Erythroblast (primary cell): ENCODE data around the gene ZDHHC11.
"Not testable (repeated sequence)": the region's sequence is repeated elsewhere in the genome, so short reads cannot be mapped to it uniquely, and the experiment has no call there.

Experiments
- DNase-seq, 2 experiments: peaks; one replicate each; lab custom pipeline; 2025; lab: John Stamatoyannopoulos, UW
- GATA1 ChIP-seq: IDR thresholded peaks from 2 replicates; pipeline ENCODE4 v1.6.1; 2011; ENCODE audit warnings: low read depth, mild to moderate bottlenecking, control low read depth, low read length, moderate library complexity
- POLR2A ChIP-seq: IDR thresholded peaks from 2 replicates; pipeline ENCODE4 v1.6.1; 2011; ENCODE audit warnings: mild to moderate bottlenecking, low read length

ZDHHC11 gene

DNA sequence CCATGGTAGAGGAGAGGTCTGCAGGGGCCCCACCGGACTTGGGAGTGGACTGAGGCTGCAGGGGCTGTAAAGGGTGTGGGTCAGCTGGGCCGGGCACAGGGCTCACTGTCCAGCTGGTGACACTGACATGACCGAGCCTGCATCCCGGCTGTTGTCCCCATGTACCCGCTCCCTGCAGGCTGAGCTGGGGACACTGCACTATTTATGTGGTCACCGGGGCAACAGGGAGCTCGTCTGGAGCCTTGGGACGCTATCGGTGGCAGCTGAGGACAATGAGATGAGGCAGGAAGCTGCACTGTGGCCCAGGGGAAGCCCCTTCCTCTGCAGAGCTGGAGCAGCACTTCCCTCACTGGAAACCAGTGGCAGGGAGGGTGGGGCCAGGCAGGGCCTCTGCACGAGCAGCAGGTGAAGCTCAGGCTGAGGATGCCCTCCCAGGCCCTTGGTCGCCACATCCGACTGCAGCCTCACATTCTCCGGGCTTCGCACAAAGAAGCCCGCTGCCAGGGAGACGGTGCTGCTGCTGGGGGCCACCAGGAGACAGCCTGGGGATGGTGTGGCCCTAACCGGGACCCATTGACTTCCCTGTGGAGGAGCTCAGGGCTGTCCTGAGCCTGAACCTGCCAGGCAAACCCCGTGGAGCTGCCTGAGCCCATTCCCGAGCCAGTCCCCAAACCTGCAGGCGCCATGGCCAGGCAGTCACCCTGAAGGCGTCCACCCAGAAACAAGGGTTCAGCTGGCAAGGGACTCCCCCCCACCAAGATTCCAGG, 92.7 kb downstream of the ZDHHC11 start:
- DNase-seq, result no peak
- TF ChIP-seq POLR2A (no peak), GATA1 (no peak)

DNA sequence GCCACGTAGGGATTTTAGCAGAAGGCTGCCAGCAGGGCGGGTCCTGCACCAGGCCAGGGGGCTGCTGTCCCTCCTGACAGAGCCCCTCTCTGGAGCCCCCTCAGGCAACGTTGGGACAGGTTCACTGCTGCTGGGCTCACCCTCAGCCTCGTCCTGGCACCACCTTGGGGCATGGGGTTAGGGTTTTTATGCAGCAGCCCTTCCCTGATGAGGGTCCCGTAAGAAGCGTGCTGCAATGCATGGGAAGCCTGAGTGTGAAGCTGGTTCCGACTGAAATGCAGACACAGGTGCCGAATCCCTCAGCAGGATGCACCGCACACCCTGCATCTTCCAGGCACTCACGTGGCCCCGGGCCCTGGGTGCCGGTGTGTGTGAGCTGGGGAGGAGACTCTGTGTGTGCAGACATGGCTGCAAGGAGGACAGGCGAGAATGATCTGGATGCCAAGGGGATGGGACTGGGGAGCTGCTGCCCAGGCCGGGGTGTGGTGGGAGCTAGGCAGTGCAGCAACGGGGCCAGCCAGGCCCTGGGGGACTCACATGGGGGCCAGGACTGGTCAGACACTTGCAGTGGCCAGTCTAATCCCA, 93.3 kb downstream of the ZDHHC11 start:
- DNase-seq, result no peak

DNA sequence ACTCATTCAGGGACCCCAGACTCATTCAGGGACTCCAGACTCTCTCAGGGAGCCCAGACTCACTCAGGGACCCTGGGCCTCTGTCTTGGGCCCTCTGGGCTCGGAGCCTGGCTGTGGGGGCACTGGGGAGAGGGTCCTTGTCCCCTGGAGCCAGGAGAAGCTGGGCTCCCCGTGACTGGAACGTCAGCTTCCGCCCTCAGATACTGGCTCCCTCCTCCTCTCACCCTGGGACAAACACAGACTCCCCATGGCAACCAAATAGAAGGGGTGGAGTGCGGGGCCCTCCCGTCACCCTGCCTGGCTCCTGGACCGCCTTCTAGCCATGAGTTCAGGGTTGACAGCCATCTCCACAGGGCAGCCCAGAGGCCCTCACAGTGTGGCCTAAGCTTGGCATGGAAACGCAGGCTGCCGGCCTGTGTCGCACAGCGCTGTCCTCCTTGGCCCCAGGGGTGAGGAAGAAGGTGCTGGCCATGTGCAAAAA, 93.9 kb downstream of the ZDHHC11 start:
- DNase-seq, result no peak
- TF ChIP-seq POLR2A (no peak), GATA1 (no peak)

More for the DNA sequence above, 93.3 kb downstream of the ZDHHC11 start:
- TF ChIP-seq POLR2A, result no peak
- TF ChIP-seq GATA1, result no peak

DNA sequence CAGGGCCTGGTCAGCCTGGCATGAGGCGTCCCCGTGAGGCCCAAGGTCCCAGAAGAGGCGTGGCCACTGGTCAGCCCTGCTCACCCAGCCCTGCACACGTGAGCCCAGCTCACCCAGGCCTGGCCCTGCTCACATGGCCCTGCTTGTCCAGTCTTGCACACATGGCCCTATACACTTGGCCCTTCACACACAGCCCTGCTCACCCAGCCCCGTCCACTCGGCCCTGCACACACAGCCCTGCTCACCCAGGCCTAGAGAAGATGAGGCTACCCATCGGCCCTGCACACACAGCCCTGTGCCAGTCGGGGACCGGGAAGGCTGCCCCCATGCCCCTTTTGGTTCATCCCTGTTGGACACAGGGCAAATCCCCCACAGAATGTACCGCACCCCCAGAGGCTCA, 94.6 kb downstream of the ZDHHC11 start:
- DNase-seq, result no peak
- TF ChIP-seq POLR2A, result no peak
- no peak for TF ChIP-seq GATA1

DNA sequence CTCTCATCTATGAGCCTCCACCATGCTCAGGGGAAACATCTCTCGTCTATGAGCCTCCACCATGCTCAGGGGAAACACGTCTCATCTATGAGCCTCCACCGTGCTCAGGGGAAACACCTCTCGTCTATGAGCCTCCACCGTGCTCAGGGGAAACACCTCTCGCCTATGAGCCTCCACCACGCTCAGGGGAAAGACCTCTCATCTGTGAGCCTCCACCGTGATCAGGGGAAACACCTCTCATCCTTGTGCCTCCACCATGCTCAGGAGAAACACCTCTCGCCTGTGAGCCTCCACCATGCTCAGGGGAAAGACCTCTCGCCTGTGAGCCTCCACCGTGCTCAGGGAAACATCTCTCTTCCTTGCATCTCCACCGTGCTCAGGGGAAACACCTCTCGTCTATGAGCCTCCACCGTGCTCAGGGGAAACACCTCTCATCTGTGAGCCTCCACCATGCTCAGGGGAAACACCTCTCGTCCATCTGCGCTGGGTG, 96.6 kb downstream of the ZDHHC11 start:
- not testable (repeated sequence) for DNase-seq

DNA sequence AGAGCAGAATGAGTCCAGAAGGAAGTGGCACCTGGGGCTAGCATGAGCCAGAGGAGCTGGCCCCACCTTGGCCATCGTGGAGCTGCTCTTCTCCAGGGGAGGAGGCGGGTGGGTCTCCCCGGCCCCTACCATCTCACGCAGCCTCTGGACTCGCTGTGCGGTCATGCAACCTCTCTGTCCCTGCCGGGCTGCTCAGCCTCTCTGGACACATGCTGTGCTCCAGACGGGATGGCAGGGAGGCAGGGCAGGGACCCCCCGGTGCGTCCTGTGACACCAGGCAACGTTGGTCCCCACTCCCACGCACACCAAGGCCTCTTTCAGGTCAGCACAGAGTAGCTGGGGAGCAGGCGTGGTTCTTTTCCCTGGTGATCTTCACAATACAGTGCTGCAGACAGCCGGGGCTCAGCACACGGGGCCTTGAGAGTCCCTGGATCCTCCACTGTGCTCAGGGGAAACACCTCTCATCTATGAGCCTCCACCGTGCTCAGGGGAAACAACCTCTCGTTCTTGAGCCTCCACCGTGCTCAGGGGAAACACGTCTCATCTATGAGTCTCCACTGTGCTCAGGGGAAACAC, 97.1 kb downstream of the ZDHHC11 start:
- DNase-seq, result not testable (repeated sequence)

DNA sequence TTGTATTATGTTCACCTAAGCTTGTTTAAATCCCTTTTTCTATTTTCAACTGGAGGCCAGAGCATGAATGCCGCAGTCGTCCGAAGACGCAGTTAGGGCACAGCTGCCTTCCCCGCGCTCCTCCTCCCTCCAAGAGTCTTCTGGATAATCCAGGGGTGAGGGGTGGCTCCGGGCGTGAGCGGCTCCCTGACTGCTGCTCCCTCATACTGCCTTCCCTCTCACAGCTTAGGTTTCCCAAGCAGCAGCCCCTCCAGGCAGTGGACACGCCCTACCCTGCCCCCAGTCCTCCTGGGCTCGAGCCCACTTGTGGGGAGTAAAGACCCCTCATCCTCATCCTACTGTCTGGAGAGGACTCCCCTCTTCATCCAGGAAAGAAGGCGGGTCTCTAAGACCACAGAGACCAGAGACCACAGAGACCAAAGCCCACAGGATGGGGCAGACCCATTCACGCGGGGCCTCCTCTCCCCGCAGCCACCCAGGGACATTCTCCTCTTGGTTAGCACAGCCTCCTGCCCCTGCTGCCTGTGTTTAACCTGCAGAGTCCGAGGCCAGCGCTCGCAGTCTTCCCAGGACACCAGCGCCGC, 98.2 kb downstream of the ZDHHC11 start:
- DNase-seq, result not testable (repeated sequence)

DNA sequence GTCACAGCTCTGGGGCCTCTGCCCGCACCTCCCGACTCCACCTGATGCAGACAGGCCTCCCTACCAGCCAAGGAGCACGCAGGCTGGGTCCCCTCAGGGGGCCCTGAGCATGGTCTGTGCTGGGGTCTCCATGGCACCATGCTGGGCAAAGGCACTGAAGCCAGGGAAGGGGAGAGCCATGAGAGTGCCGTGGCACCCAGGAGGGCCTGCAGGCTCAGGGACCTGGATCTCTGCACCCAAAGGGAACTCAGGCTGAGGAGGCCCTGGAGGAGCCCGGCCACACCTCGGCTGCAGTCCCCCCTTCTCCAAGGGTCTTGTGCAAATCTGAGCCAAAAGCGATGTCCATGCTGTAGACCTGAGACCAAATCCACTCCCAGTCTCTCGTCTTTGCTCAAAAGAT, 98.8 kb downstream of the ZDHHC11 start:
- not testable (repeated sequence) for DNase-seq

DNA sequence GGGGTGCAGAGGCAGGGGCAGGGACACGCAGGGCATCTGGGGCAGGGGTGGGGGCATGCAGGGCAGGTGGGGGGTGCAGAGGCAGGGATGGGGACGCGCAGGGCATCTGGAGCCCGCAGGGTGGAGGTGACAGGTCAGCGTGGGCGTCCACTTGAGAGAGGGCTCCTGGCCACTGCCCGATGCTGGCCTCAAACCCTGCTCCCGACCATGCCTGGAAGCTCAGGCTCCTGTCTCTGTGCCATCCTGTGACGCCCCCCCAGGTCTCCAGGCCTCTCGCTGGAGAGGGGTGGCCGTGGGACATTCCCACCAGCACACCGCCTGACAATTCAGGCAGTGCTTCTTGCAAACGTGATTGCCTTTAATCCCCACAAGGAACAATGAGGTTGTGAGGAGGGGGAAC, 99.3 kb downstream of the ZDHHC11 start:
- TF ChIP-seq POLR2A (no peak), GATA1 (no peak)
- no peak for DNase-seq

DNA sequence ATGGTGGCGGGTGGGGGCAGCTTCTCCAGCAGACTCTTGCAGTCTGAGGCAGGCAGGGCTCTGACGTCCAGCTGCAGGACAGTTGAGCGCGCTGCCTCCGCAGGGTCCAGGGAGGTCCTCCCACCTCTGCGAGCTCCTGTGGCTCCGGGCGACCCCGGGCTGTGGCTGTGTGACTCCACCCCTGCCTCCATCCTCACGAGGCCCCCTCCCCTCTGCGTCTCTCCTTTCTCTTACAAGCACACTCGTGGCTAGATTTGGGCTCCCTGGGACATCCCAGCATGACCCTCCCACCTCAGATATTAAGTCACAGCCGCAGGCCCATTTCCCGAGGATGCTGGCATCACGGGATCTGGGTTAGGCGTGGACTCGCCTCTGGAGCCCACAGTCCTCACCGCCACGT, 100.6 kb downstream of the ZDHHC11 start:
- DNase-seq, result not testable (repeated sequence)

DNA sequence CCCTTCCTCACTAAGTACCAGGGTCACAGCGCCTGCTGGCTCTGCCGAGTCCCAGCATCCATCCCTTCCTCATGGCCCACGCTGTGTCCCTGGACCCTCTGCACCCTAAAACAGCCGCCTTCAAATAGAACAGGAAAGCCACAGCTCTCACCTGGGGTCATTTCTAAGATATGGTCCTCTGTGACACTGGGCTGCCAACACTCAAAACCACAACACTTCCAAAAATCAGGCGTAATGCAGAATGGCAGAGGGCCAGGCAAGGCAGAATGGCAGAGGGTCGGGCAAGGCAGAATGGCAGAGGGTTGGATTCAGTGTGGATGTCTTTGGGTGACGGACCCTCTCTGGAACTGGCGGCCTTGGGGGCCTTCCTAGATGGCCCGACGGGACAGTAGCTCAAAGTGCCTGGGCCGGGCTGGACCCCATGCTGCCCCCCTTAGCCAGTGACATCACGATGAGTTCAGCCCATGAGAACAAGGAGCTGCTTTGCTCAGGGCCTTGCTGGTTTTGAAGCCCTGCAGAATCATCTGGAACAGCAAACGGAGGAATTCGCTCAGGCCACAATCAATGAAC, 101.6 kb downstream of the ZDHHC11 start:
- DNase-seq, result no peak
- TF ChIP-seq POLR2A, result no peak
- TF ChIP-seq GATA1, result no peak

DNA sequence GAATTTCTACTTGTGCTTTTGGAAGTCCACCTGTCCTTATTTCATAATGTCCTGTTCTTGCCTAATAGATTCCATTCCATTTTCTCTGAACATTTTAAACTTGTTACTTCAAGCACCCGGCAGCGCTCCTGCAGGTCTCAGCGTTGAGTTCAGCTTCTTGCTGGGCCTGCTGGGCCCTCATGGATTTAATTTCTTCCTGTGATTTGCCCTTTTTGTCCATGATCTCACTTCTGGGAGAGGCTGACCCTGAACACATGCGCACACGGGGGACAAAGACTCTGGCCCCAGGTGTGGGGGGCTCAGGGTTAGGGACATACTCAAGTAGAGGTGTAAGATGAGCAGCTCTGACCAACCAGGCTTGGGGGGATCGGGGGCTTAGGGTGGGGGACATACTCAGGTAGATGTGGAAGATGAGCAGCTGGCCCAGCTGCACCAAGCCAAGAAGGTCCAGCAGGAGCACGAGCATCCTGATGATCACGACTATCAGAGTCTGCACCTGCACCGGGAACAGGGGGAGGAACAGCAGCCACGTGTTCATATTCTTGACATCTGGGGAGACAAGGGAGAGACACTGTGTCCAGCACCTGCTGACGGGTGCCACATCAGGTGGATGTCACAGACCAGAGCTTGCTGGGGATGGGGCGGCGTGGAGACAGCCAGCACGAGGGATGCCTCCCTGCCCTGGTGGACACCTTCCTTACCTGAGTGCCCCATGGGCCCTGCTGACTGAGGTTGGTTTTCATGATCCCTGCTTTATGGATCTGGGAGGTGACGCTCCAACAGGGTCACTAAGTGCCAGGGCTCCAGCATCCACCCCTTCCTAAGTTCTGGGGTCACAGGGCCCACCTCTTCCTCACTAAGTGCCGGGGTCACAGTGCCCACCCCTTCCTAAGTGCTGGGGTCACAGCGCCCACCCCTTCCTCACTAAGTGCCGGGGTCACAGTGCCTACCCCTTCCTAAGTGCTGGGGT, 102.5 kb downstream of the ZDHHC11 start:
- not testable (repeated sequence) for DNase-seq

DNA sequence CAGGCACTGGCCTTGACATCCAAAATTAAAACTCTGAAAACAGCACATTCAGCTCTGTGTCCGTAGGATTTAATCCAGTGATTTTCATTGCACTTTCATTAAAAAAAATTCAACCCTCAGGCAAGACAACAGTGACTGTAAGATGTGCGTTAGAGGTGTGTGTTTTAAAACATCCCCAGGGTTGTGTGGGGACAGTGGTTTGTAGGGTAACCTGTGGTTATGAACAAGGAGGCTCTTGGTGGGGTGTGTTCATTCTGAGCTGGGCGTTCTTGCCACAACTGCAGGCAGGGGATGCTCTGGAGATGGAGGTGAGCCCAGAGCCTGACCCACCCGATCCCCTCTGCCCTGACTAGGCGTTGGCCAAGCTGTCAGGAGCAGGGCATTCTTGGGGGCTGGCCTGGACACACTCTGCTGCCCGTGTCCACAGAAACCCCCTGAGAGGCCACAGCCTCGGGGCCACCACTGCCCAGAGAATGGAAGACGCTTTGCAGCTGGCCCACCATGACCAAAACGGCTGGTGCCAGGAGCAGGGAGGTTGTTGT, 103.4 kb downstream of the ZDHHC11 start:
- not testable (repeated sequence) for DNase-seq

DNA sequence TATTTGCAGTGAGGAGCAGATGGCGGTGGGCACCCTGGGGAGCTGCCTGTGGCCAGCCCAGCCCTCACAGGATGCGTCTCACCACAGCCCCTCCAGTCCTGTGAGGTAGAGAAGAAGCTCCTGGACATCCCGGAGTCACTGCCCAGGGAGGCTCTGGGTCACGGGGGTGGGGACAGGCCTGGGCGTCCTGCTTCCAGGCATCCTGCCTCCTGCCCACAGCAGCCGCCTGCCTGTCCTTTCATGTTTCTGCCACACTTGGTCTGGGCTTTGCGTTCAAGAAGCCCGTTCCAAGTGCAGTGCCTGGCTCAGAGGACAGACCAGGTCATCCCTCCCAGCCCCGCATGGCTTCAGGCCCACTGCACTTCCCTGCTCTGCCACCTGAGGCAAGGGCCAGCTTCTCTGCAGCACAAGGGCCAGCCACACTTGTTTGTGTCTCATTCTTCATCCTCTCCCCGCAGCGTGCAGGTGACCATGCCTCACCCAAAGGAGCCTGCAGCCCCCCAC, 104.5 kb downstream of the ZDHHC11 start:
- no peak for DNase-seq
- TF ChIP-seq GATA1 (no peak), POLR2A (no peak)
